ENCODE data around the gene MORN3. TPM values are rescaled to one million over a fixed set of nuclear protein-coding genes. Genes with fewer than 3 reads are reported as not detected.
A peak's percentile ranks its signal among the peaks of the same experiment; 100 is the strongest.

MORN3 gene
- total RNA-seq, 6 donors from 2014 or later, result 0.69 to 5.6 (median 1.2) TPM

DNA sequence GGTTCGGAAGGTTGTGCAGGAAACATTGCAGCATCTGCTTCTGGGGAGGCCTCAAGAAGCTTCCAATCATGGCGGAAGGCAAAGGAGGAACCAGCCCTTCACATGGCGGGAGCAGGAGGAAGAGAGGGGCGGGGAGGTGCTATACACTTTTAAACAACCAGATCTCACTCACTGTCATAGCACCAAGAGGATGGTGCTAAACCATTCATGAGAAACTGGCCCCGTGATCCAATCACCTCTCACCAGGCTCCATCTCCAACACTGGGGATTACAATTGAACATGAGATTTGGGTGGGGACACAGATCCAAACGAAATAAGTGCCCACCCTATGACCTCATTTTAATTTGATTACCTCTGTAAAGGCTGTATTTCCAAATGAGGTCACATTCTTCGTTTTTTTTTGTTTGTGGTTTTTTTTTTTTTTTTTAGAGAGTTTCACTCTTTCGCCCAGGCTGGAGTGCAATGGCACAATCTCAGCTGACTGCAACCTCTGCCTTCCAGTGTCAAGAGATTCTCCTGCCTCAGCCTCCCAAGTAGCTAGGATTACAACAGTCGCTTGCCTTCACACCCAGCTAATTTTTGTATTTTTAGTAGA is 54.5 kb downstream of the MORN3 start:
- DNase-seq (no peak), ATAC-seq (ENCODE audit: low FRiP score in 2 of 2) (peak in 1 of 2 donors; percentile 46)
- Histone ChIP-seq H3K4me1 (no peaks in the 10 kb centered on the region), H3K27ac (no peak overlapping the region), H3K4me3 (no peak overlapping the region), H3K36me3 (no peaks in the 10 kb centered on the region), H3K9me3 (no peaks in the 10 kb centered on the region), H3K27me3 (no peaks in the 10 kb centered on the region)
- TF ChIP-seq POLR2AphosphoS5 (IDR thresholded peaks at IDR 0.05) (no peak), POLR2A (IDR thresholded peaks at IDR 0.05) (no peak), EP300 (IDR thresholded peaks at IDR 0.05) (no peak)
- TF ChIP-seq, protein P1, sequence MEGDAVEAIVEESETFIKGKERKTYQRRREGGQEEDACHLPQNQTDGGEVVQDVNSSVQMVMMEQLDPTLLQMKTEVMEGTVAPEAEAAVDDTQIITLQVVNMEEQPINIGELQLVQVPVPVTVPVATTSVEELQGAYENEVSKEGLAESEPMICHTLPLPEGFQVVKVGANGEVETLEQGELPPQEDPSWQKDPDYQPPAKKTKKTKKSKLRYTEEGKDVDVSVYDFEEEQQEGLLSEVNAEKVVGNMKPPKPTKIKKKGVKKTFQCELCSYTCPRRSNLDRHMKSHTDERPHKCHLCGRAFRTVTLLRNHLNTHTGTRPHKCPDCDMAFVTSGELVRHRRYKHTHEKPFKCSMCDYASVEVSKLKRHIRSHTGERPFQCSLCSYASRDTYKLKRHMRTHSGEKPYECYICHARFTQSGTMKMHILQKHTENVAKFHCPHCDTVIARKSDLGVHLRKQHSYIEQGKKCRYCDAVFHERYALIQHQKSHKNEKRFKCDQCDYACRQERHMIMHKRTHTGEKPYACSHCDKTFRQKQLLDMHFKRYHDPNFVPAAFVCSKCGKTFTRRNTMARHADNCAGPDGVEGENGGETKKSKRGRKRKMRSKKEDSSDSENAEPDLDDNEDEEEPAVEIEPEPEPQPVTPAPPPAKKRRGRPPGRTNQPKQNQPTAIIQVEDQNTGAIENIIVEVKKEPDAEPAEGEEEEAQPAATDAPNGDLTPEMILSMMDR (IDR thresholded peaks at IDR 0.05), result no peak
- 64 to 77% methylated on average over 9 of the region's 9 CpGs for WGBS, 2 donors

DNA sequence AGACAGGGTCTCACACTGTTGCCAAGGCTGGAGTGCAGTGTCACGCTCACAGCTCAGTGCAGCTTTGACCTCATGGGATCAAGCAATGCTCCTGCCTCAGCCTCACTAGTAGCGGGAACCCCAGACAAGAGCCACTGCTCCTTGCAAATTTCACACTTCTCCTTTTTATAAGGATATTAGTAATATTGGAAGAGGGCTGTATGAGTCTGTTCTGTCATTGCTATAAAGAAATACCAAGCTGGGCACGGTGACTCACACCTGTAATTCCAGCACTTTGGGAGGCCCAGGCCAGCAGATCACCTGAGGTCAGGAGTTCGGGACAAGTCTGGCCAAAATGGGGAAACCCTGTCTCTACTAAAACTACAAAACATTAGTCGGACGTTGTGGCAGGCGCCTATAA is 56.0 kb downstream of the MORN3 start:
- TF ChIP-seq POLR2A (IDR thresholded peaks at IDR 0.05), result no peak
- H3K36me3 ChIP-seq, result no peaks in the 10 kb centered on the region
- DNase-seq, result no peak
- H3K9me3 ChIP-seq, result no peaks in the 10 kb centered on the region
- H3K4me3 ChIP-seq, result no peak overlapping the region
- ATAC-seq (ENCODE audit: low FRiP score in 2 of 2), result no peak
- no peaks in the 10 kb centered on the region for H3K4me1 ChIP-seq
- H3K27ac ChIP-seq, result no peak overlapping the region
- 86 to 95% methylated on average over 7 of the region's 7 CpGs for WGBS, 2 donors
- H3K27me3 ChIP-seq, result no peaks in the 10 kb centered on the region

DNA sequence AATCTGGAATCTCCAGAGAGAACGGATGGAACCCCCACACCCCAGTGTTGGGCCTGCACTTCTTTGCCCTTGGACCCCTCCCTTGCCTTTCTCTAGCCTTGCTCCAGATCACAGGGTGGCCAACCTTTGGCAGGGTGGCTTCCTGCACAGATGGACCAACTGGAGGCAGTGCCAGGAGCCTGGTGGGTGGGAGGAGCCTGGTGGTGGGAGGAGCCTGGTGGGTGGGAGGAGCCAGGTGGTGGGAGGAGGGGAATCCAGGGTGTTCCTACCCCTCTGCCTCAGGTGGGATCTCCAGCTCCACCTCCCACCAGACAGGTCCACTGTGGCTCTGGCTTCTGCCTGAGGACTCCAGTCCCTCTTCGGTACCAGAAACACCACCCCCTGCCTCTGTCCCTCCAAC is 58.1 kb downstream of the MORN3 start:
- 64 to 85% methylated on average over 2 of the region's 2 CpGs for WGBS, 2 donors
- Histone ChIP-seq H3K27me3 (no peaks in the 10 kb centered on the region), H3K36me3 (no peaks in the 10 kb centered on the region), H3K9me3 (no peaks in the 10 kb centered on the region), H3K4me3 (no peak overlapping the region), H3K4me1 (no peaks in the 10 kb centered on the region), H3K27ac (no peak overlapping the region)
- DNase-seq (peak in 1 of 2 donors; percentile 37), ATAC-seq (ENCODE audit: low FRiP score in 2 of 2) (peak; percentile 17 to 32)
- TF ChIP-seq POLR2A (IDR thresholded peaks at IDR 0.05) (no peak), POLR2AphosphoS5 (IDR thresholded peaks at IDR 0.05) (no peak)

DNA sequence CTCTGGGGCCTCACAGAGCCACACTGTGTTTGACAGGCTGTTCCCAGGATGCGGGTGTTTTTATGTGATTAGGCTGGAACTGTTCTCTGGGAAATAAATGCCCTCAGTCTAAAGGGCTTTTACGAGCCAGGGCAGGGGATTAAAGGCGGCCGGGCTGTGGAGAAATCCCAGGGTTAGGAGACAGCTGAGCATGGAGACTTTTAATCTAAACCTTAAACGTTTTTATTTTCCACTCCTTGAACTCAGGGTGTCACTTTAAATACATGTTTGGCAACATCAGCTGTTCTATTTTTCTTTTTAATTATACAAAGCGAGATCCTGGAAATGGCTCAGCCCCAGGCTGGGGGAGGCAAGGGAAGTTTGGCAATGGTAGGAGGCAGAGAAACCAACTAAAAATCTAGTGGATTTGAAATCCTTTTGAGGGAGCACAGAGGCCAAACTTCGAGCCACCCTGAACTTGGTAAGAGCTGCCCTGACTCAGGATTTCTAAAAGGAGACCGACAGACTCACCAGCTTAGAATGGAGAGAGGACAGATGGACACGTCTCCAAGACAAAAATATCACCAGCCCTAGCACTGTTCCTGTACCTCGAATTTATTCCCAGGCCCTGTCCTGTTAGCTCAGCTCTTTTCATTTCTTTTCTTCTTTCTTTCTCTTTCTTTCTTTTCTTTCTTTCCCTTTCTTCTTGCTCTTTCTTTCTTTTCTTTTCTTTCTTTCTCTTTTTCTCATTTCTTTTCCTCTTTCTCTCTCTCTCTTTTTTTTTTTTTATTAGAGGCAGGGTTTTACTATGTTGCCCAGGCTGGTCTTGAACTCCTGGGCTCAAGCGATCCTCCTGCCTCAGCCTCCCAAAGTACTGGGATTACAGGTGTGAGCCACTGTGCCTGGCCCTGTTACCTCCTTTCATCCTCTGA is 59.0 kb downstream of the MORN3 start:
- Histone ChIP-seq H3K4me3 (no peak overlapping the region), H3K9me3 (no peaks in the 10 kb centered on the region), H3K36me3 (no peaks in the 10 kb centered on the region), H3K27me3 (no peaks in the 10 kb centered on the region), H3K27ac (peak overlapping the region in 1 of 4 donors; percentile 37), H3K4me1 (no peaks in the 10 kb centered on the region)
- no peak for DNase-seq
- ATAC-seq (ENCODE audit: low FRiP score in 2 of 2), result no peak
- TF ChIP-seq EP300 (IDR thresholded peaks at IDR 0.05) (no peak), POLR2AphosphoS5 (IDR thresholded peaks at IDR 0.05) (no peak), POLR2A (IDR thresholded peaks at IDR 0.05) (no peak)
- TF ChIP-seq, protein P1 (IDR thresholded peaks at IDR 0.05), result no peak
- WGBS, 2 donors, result 46 to 54% methylated on average over 11 of the region's 11 CpGs

DNA sequence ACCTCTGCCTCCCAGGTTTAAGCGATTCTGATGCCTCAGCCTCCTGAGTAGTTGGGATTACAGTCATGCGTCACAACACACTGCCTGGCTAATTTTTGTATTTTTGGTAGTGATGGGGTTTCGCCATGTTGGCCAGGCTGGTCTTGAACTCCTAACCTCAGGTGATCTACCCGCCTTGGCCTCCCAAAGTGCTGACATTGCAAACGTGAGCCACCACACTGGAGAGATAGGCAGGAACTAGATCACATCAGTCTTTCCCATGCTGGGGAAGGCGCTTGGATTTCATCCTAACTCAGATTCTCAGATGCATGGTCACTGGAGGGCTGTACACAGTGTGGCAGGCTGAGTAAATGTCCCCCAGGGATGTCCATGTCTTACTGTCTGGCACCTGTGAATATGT is 61.2 kb downstream of the MORN3 start:
- Histone ChIP-seq H3K4me1 (no peaks in the 10 kb centered on the region), H3K9me3 (no peaks in the 10 kb centered on the region), H3K27me3 (no peaks in the 10 kb centered on the region), H3K36me3 (no peaks in the 10 kb centered on the region), H3K27ac (no peak overlapping the region), H3K4me3 (no peak overlapping the region)
- ATAC-seq (ENCODE audit: low FRiP score in 2 of 2), result no peak
- no peak for DNase-seq
- WGBS, 2 donors, result 92 to 94% methylated on average over 6 of the region's 6 CpGs
- TF ChIP-seq, protein P1 (IDR thresholded peaks at IDR 0.05), result no peak
- TF ChIP-seq EP300 (IDR thresholded peaks at IDR 0.05) (no peak), POLR2A (IDR thresholded peaks at IDR 0.05) (no peak), POLR2AphosphoS5 (IDR thresholded peaks at IDR 0.05) (no peak)

Measured in upper lobe of left lung (tissue), 6 donors.